H54 (cell line): ENCODE results near the gene CBR1.

ENCODE experiments used
- DNase-seq: peaks from one replicate; pipeline ENCODE4 v3.0.0; 2011; ENCODE audit warnings: low spot score, mixed read lengths; ENCODE audit not compliant: insufficient read length
- FAIRE-seq: peaks from 3 replicates; lab custom pipeline; 2011; peaks lifted over from hg19 to GRCh38; lab: Jason Lieb, UNC
- POLR2A ChIP-seq: IDR thresholded peaks from 2 replicates; pipeline ENCODE4 v1.6.1; 2011; ENCODE audit warnings: low read depth, mild to moderate bottlenecking, low read length

CBR1 gene

GRCh38 chr21:36069713-36070583 is at the start of gene CBR1:
TSS of gene CBR1 (plus strand) at chr21:36070024. CDS start at chr21:36070116, 92 bp downstream.
- DNase-seq: peak; percentile 46
- TF ChIP-seq POLR2A: peak; percentile 82
- no peak for FAIRE-seq

DNA sequence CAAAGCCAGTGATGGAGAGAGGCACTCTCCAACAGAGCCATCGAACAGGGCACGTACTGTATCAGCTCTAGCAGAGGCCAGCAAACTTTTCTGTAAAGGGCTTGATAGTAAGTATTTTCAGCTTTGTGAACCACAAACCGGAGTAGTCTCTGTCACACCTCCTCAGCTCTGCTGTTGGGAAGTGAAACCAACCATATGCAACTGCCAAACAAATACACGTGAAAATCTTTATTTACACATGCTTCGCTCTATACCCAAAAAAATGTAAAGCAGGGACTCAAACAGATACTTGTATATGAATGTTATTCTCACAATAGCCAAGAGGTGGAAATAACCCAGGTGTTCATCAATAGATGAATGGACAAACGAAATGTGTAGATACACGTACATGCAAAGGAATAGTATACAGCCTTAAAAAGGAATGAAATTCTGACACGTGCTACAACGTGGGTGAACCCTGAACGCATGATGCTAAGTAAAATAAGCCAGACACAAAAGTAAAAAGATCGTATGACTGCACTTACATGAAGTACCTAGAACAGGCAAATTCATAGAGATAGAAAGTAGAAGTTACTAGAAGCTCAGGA is 48.5 kb upstream of the CBR1 start:
- no peak for TF ChIP-seq POLR2A
- no peak for FAIRE-seq
- DNase-seq: no peak

DNA sequence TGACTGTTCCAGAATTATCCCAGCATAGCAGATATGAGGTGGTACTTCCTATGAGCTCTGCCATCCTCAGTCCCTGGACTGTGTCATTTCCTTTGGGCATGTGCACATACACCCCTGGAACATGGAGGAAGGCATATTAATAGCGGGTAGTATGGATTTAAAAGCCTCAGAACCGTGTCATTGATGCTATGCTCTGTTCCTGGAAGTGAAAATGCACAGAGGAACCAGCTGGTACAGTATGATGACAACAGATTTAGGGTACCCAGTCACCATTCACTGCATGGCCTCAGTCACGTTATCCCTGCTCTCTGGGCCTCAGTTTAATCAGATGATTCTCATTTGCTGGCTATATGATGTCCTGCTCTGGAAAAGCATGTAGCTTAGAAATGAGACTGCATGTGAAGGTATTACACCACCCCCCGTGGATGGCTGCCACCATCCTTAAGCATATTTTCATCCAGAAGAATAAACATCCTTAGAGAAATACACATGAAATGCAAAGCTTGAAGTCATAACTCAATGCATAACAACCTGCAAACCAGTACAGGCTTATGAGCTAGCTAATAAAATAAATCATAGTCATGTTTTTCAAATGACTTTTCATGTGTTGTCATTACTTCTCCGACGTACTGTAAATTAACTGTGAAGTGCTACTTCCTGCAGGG is 47.3 kb upstream of the CBR1 start:
- TF ChIP-seq POLR2A: no peak
- FAIRE-seq: no peak
- DNase-seq: no peak

GRCh38 chr21:36023092-36023480 is 46.7 kb upstream of the CBR1 start:
- no peak for FAIRE-seq
- no peak for TF ChIP-seq POLR2A
- no peak for DNase-seq

GRCh38 chr21:36024782-36025181 is 45.0 kb upstream of the CBR1 start:
- FAIRE-seq (no peak), DNase-seq (no peak)
- TF ChIP-seq POLR2A: no peak

DNA sequence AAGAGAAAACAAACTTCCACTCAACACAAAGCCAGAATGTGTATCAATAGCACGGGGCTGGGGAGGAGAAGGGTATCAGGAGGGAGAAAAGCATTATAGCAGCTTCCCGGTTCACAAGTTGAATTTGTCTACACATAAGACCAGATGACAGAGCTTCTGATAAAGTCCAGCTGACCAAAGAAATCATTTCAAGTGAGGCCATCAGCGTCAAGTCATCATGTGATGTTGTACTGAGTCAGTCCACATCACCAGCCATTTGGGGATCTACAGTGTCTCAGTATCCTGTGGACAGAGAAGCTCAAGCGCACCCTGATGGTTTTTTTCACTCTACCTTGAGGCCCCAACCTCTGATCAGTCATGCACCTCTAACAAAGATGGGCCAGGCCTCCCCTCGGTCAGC is 42.5 kb upstream of the CBR1 start:
- DNase-seq (peak; percentile 23), FAIRE-seq (no peak)
- TF ChIP-seq POLR2A: no peak

GRCh38 chr21:36028127-36029069 is 41.4 kb upstream of the CBR1 start:
- TF ChIP-seq POLR2A: no peak
- peak; percentile 93 for DNase-seq
- FAIRE-seq: peak; percentile 23

DNA sequence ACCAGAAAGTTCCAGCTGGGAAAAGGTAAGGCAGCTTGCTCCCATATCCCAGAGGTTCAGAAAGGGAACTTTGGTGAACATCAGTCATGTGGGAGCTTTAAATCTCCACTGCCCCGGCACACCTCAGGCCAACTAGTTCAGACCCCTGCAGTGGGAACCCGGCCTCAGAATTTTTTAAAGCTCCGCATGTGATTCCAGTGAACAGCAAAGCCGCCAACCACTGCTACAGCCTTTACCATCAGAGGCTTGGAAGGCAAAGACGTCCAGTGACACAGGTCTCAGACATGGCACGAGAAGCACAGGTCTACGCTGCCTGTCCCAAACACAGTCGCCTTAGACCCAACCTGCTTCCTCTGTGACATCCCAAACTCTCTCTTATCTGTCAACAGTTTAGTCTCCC is 40.5 kb upstream of the CBR1 start:
- no peak for DNase-seq
- no peak for TF ChIP-seq POLR2A
- FAIRE-seq: no peak

DNA sequence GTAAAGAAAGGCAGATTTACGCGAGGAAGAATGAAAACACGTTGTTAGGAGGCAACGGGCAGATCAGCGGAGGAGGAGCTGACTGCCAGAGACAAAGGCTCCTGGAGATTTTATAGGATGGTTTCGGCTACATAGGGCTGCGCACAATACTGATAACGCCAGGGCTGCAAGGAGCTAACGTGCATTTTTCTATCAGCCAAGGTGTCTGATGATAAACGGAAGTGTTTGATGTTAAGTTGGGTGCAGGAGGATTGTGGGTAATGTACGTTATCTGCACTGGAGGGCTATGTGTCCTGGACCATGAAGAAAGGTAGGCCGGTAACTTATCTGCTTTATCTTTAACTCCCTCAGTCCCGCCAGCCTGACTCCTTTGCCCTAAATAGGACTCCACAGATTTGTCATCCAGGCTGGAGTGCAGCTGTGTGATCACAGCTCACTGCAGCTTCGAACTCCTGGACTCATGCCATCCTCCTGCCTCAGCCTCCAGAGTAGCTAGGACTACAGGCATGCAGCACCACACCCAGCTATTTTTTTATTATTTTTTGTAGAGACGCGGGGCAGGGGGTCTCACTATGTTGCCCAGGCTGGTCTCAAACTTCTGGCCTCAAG is 39.1 kb upstream of the CBR1 start:
- TF ChIP-seq POLR2A: no peak
- no peak for FAIRE-seq
- DNase-seq: no peak

DNA sequence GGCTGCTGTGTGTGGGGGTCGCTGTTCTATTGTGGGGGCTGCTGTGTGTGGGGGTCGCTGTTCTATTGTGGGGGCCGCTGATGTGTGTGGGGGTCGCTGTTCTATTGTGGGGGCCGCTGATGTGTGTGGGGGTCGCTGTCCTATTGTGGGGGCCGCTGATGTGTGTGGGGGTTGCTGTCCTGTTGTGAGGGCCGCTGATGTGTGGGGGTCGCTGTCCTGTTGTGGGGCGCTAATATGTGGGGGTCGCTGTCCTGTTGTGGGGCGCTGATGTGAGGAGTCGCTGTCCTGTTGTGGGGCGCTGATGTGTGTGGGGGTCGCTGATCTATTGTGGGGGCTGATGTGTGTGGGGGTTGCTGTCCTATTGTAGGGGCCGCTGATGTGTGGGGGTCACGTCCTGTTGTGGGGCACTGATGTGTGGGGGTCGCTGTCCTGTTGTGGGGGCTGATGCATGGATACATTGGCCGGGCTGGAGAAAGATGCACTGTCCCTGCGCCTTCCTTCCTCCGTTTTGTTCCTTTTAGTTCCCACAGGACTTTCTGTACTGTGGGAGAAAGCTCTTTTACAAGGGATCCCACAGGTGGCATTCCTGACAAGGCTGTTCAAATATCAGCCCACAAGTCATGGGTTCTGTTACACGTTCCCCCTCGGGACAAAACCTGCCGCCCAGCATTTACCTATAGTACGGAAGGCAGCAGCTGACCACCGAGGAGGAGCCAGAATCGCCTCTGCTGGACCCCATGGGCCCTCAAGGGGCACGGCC is 37.0 kb upstream of the CBR1 start:
- no peak for DNase-seq
- no peak for TF ChIP-seq POLR2A
- no peak for FAIRE-seq

DNA sequence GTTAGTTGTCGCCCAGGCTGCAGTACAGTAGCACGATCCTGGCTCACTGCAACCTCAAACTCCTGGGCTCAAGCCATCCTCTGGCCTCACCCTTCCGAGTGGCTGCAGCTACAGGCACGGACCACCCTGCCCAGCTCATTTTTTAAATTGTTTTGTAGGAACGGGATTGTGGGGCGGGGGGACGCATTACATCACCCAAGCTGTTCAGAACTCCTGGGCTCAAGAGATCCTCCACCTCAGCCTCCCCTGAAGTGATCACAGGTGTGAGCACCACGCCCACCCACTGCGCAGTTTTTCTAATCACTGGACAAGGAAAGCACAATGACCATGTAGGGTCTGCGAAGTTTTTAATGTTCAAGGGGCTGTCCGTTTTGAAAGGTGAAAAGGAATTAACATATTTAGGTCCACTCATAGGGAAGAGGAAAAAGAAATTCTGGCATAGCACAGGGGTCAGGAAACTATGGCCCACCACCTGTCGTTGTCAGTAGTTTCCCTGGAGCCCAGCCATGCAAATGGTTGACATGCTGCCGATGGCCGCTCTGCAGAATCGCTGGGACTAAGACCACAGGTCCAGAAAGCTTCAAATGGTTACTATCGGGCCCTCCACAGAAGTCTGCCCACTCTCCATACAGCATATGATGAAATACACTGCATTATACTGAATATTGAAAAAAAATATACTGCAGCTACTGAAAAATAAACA is 35.5 kb upstream of the CBR1 start:
- DNase-seq (no peak), FAIRE-seq (no peak)
- no peak for TF ChIP-seq POLR2A

GRCh38 chr21:36035381-36035791 is 34.4 kb upstream of the CBR1 start:
- FAIRE-seq (no peak), DNase-seq (no peak)
- no peak for TF ChIP-seq POLR2A
